ENCODE data around the gene FAS.
A peak's percentile ranks its signal among the peaks of the same experiment; 100 is the strongest.
"Not testable (repeated sequence)": the region's sequence is repeated elsewhere in the genome, so short reads cannot be mapped to it uniquely, and the experiment has no call there.

FAS gene

GRCh38 chr10:89001024-89001728 is 10.6 kb downstream of the FAS start:
- Histone ChIP-seq H3K36me3 (ENCODE audit: control insufficient read depth, insufficient read depth, low read length) (peaks cover 3% of the 10 kb centered on the region), H3K27ac (ENCODE audit: low read depth, low read length) (peak overlapping the region; percentile 29), H3K4me3 (ENCODE audit: low read length) (peak overlapping the region; percentile 46), H3K27me3 (ENCODE audit: control insufficient read depth, insufficient read depth, low read length) (no peaks in the 10 kb centered on the region), H3K9ac (ENCODE audit: low read length) (no peak overlapping the region), H3K4me1 (ENCODE audit: control insufficient read depth, insufficient read depth, low read length) (peaks cover 9% of the 10 kb centered on the region)

DNA sequence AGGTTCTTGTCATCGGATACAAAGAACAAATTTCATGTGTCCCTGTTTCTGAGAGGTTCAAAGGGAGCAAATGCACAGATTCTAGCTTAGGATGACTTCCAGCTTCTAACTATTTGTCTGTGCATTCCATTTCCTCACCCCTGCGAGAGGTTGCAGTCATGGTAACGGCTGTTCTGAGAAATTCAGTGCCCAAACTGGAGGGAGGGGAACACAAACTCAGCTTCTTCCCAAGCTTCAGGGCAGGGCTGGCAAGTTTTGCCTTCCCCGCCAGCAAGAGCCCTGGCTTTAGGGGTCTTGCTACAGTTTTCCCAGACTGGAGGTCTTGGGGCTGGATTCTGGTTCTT is 11.1 kb downstream of the FAS start:
- Histone ChIP-seq H3K4me3 (ENCODE audit: low read length) (peak overlapping the region; percentile 6), H3K27ac (ENCODE audit: low read depth, low read length) (peak overlapping the region; percentile 15), H3K27me3 (ENCODE audit: control insufficient read depth, insufficient read depth, low read length) (no peaks in the 10 kb centered on the region), H3K9ac (ENCODE audit: low read length) (no peak overlapping the region), H3K4me1 (ENCODE audit: control insufficient read depth, insufficient read depth, low read length) (peaks cover 9% of the 10 kb centered on the region), H3K36me3 (ENCODE audit: control insufficient read depth, insufficient read depth, low read length) (peaks cover 3% of the 10 kb centered on the region)

DNA sequence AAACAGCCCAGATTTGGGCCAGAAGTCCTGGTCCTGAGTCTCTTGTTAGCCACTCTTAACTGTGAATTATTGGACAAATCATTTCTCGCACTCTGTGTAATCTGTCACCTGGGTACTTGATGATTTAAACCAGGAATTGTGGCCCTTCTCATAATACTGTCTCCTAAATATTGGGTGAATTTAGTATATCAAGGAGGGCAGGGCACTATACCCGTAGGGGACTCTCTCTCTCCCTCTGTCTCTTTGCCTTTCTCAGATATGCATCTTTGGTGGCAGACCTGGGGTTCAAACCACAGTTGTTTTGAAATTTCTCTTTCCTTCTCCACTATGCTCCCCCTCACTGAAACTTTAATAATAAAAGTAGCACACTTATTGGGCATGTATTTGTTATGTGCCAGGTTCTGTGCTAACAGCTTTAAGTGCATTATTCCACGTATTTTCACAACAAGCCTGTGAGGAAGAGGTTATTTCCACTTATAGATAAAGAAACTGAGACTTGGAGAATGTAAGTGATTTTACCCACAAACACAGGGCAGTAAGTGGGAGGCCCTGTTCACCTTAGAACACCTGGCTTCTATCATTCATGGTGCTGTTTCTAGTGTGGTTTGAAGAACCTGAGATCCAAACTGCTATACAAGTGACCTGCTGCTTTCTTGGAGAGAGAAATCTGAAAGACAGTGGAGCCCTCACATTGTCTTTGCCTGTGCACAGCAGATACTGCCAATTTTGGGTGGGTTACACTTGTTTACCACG is 11.8 kb downstream of the FAS start:
- no peak overlapping the region for H3K9ac ChIP-seq (ENCODE audit: low read length)

GRCh38 chr10:89003344-89003743 is 12.7 kb downstream of the FAS start:
- peaks cover 9% of the 10 kb centered on the region for H3K4me1 ChIP-seq (ENCODE audit: control insufficient read depth, insufficient read depth, low read length)
- H3K27ac ChIP-seq (ENCODE audit: low read depth, low read length): no peak overlapping the region
- H3K36me3 ChIP-seq (ENCODE audit: control insufficient read depth, insufficient read depth, low read length): peaks cover 3% of the 10 kb centered on the region
- H3K27me3 ChIP-seq (ENCODE audit: control insufficient read depth, insufficient read depth, low read length): no peaks in the 10 kb centered on the region
- H3K9ac ChIP-seq (ENCODE audit: low read length): no peak overlapping the region
- no peak overlapping the region for H3K4me3 ChIP-seq (ENCODE audit: low read length)

More for the DNA sequence above, 11.8 kb downstream of the FAS start:
- Histone ChIP-seq H3K27ac (ENCODE audit: low read depth, low read length) (peak overlapping the region; percentile 15), H3K36me3 (ENCODE audit: control insufficient read depth, insufficient read depth, low read length) (peaks cover 3% of the 10 kb centered on the region), H3K27me3 (ENCODE audit: control insufficient read depth, insufficient read depth, low read length) (no peaks in the 10 kb centered on the region), H3K4me3 (ENCODE audit: low read length) (no peak overlapping the region), H3K4me1 (ENCODE audit: control insufficient read depth, insufficient read depth, low read length) (peaks cover 9% of the 10 kb centered on the region)

- Histone ChIP-seq H3K4me3 (ENCODE audit: low read length) (no peak overlapping the region), H3K4me1 (ENCODE audit: control insufficient read depth, insufficient read depth, low read length) (no peaks in the 10 kb centered on the region), H3K27ac (ENCODE audit: low read depth, low read length) (no peak overlapping the region), H3K27me3 (ENCODE audit: control insufficient read depth, insufficient read depth, low read length) (no peaks in the 10 kb centered on the region), H3K9ac (ENCODE audit: low read length) (no peak overlapping the region), H3K36me3 (ENCODE audit: control insufficient read depth, insufficient read depth, low read length) (peaks cover 13% of the 10 kb centered on the region)
Observed at GRCh38 chr10:89007129-89007893, 16.7 kb downstream of the FAS start.

GRCh38 chr10:89018700-89019346 is 28.2 kb downstream of the FAS start:
- H3K27ac ChIP-seq (ENCODE audit: low read depth, low read length); H3K4me3 ChIP-seq (ENCODE audit: low read length); H3K27me3 ChIP-seq (ENCODE audit: control insufficient read depth, insufficient read depth, low read length); H3K9ac ChIP-seq (ENCODE audit: low read length); H3K36me3 ChIP-seq (ENCODE audit: control insufficient read depth, insufficient read depth, low read length); H3K4me1 ChIP-seq (ENCODE audit: control insufficient read depth, insufficient read depth, low read length): not testable (repeated sequence)

- H3K27ac ChIP-seq (ENCODE audit: low read depth, low read length): no peak overlapping the region
- no peaks in the 10 kb centered on the region for H3K27me3 ChIP-seq (ENCODE audit: control insufficient read depth, insufficient read depth, low read length)
- H3K4me1 ChIP-seq (ENCODE audit: control insufficient read depth, insufficient read depth, low read length): no peaks in the 10 kb centered on the region
- H3K36me3 ChIP-seq (ENCODE audit: control insufficient read depth, insufficient read depth, low read length): no peaks in the 10 kb centered on the region
- no peak overlapping the region for H3K4me3 ChIP-seq (ENCODE audit: low read length)
- no peak overlapping the region for H3K9ac ChIP-seq (ENCODE audit: low read length)
Observed at GRCh38 chr10:89019569-89020327, 29.1 kb downstream of the FAS start.

- H3K4me3 ChIP-seq (ENCODE audit: low read length); H3K4me1 ChIP-seq (ENCODE audit: control insufficient read depth, insufficient read depth, low read length); H3K9ac ChIP-seq (ENCODE audit: low read length); H3K27ac ChIP-seq (ENCODE audit: low read depth, low read length); H3K27me3 ChIP-seq (ENCODE audit: control insufficient read depth, insufficient read depth, low read length); H3K36me3 ChIP-seq (ENCODE audit: control insufficient read depth, insufficient read depth, low read length): not testable (repeated sequence)
Observed at GRCh38 chr10:89021526-89021925, 30.9 kb downstream of the FAS start.

DNA sequence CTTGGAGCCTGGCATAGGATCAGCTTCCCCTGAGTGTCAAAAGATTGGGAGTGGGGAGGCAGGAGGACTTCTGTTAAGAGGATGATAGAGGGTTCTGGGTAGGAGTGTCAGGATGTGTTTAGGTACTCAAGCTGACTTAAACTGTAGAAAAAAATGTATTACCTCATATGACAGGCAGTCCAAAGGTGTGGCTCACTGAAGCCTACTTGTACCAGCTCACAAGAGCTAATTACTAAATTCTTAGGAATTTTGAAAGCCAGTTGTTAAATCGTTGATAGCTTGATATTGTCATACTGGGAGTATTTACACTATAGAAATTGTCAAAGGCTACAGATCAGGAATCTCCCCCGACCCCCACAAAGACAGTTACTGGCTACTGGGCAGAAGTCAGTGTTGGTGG is 32.1 kb downstream of the FAS start:
- no peak overlapping the region for H3K27ac ChIP-seq (ENCODE audit: low read depth, low read length)
- H3K4me1 ChIP-seq (ENCODE audit: control insufficient read depth, insufficient read depth, low read length): no peaks in the 10 kb centered on the region
- H3K4me3 ChIP-seq (ENCODE audit: low read length): no peak overlapping the region

DNA sequence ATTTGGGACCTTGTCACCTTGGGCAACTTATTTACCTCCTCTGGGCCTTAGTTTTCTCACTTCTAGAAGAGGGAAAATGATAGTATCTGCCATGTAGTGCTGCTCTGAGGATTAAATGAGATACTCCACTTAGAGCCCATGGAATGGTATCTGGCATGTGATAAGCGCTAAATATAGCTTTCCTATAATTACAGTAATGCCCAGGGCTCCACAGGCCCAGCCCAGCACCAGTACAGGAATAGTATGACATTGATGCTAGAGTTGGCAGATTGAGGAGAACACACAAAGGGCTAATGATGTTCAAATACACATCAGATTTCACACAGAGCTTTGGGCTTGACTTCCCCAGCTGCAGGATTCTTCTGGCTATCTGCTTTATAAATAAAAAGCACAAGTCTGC is 34.9 kb downstream of the FAS start:
- no peak overlapping the region for H3K27ac ChIP-seq (ENCODE audit: low read depth, low read length)
- H3K4me1 ChIP-seq (ENCODE audit: control insufficient read depth, insufficient read depth, low read length): no peaks in the 10 kb centered on the region
- H3K36me3 ChIP-seq (ENCODE audit: control insufficient read depth, insufficient read depth, low read length): no peaks in the 10 kb centered on the region
- H3K9ac ChIP-seq (ENCODE audit: low read length): no peak overlapping the region
- H3K27me3 ChIP-seq (ENCODE audit: control insufficient read depth, insufficient read depth, low read length): no peaks in the 10 kb centered on the region
- no peak overlapping the region for H3K4me3 ChIP-seq (ENCODE audit: low read length)

More for the DNA sequence above, 32.1 kb downstream of the FAS start:
- no peak overlapping the region for H3K9ac ChIP-seq (ENCODE audit: low read length)
- H3K27me3 ChIP-seq (ENCODE audit: control insufficient read depth, insufficient read depth, low read length): no peaks in the 10 kb centered on the region
- no peaks in the 10 kb centered on the region for H3K36me3 ChIP-seq (ENCODE audit: control insufficient read depth, insufficient read depth, low read length)

DNA sequence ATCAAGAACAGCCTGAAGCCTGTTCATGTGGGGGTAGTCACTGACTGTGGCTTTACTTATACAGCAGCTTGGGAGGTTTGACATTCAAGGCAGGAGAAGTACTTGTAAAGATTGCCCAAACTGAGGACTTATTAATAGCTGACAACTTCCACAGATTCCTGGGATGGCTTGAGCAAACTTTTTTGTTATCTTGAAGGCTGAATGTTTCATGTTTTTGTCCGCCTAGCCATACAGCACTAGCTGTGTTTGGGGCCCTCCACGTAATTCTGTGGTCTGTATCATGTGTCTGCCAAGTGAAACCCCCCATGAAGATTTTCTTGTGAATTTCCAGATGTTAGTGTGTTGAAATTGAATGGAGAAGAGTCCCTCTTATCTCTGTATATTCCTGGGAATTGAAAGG is 38.6 kb downstream of the FAS start:
- Histone ChIP-seq H3K4me1 (ENCODE audit: control insufficient read depth, insufficient read depth, low read length) (no peaks in the 10 kb centered on the region), H3K27ac (ENCODE audit: low read depth, low read length) (no peak overlapping the region), H3K27me3 (ENCODE audit: control insufficient read depth, insufficient read depth, low read length) (no peaks in the 10 kb centered on the region), H3K4me3 (ENCODE audit: low read length) (no peak overlapping the region), H3K9ac (ENCODE audit: low read length) (no peak overlapping the region), H3K36me3 (ENCODE audit: control insufficient read depth, insufficient read depth, low read length) (no peaks in the 10 kb centered on the region)

Data from rectal smooth muscle tissue (tissue), 1 donor.